Neuron (in vitro differentiated cells): ENCODE data around the gene PIMREG.

Experiments used
- H2AFZ ChIP-seq: one replicate; pipeline ENCODE4 v1.6.1; 2013; ENCODE audit warnings: low read depth, mild to moderate bottlenecking, inconsistent platforms, low read length, moderate library complexity
- H3K27me3 ChIP-seq: one replicate; pipeline ENCODE4 v1.6.1; 2013; ENCODE audit warnings: low read length; ENCODE audit not compliant: insufficient read depth
- H3K36me3 ChIP-seq: one replicate; pipeline ENCODE4 v1.6.1; 2013; ENCODE audit warnings: low read length; ENCODE audit not compliant: insufficient read depth
- H3K4me1 ChIP-seq: one replicate; pipeline ENCODE4 v1.6.1; 2013; ENCODE audit warnings: low read length; ENCODE audit not compliant: insufficient read depth
- H3K4me3 ChIP-seq: 2 replicates; pipeline ENCODE4 v1.5.1; 2013; ENCODE audit warnings: mild to moderate bottlenecking, low read length, moderate library complexity
- H3K9me3 ChIP-seq: one replicate; pipeline ENCODE4 v1.6.1; 2013; ENCODE audit warnings: low read length

PIMREG gene

DNA sequence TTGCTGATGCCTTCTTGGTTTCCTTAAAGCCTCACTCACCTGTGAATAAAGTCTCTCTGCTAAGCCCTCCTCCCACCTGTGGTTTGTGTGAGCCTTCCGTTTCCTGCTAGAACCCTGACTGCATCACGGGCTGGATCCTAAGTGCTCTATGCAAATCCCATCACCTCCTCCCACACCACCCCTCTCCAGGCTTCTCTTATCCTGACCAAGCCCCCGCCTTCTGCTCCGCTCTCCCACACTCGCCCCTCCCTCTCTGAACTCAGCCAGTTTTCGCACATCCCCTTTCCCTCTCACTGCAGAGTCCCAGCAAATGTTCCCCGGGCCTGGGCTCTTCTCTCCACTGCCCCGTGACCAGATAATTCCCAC is 51.8 kb downstream of the PIMREG start:
- H3K4me3 ChIP-seq: no peak overlapping the region
- no peaks in the 10 kb centered on the region for H3K27me3 ChIP-seq

DNA sequence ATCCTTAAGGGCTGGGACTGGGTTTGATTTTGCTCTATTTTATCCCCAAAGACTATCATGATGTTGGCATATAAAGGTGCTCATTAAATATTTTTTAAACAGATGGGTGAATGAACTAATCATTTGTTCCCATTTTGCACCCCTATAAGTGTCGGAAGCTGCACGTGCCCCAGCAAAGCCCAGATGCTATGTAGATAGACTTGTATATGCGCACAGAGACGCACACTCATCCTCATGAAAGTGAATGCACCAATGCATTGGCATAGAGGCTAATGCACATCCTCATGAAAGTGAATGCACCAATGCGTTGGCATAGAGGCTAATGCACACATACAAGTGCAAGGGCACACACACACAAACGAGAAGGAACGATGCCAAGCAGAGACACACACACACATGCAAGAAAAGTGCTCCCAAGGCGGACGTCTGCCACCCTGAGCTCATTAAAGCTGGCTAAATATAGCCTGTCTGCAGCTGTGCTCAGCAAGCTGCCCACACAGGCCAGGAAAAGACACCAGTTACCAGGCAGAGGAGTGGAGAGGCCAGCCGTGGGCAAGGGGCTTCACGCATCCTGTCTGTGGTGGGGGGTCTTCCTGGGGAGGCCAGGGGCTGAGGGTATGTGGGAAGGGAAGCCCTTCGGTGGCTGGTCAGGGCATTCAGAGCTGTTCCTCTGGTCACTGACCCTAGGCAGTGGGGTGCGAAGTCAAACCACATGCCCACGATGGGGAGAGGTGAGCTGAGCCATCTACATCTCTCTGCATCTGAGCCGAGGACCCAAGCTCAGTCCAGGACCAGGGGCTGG is 52.6 kb downstream of the PIMREG start:
- Histone ChIP-seq H3K36me3 (no peaks in the 10 kb centered on the region), H3K4me1 (no peaks in the 10 kb centered on the region), H3K4me3 (no peak overlapping the region)

More for the DNA sequence above, 51.8 kb downstream of the PIMREG start:
- Histone ChIP-seq H3K4me1 (no peaks in the 10 kb centered on the region), H2AFZ (no peak overlapping the region), H3K36me3 (no peaks in the 10 kb centered on the region), H3K9me3 (no peaks in the 10 kb centered on the region)

DNA sequence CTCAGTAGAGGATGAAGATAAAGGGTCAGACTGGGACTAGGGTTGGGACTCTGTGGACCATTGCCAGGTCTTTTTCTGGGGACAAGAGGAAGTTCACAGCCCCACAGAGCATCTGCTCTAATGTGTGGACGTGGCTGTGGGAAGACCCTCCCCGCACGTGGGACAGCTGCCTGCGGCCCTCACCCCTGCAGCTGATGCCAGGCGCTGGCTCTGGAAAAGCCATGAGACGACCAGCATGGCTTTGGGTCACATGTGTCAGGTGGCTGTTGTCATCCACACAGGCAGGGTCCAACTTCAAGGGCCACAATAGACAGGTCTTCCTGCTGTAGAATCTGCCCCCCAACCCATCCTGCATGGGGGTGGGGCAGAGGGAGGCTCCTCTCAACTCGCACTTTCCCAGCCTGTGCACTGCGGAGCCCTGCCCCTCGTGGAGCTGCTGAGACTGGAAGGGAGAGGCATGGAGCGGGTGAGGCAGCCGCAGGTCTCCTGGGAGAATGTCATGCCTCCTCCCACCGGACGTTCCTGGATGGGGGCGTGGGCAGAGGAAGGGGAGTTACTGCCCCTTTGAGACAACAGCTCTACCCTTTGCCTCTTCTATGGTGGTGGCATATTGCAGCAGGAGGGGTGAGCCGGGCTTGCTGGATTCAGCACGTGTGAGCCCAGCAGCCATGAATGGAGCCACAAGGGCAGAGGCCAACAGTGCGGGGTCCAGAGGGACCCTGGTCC is 53.4 kb downstream of the PIMREG start:
- Histone ChIP-seq H3K27me3 (no peaks in the 10 kb centered on the region), H3K9me3 (no peaks in the 10 kb centered on the region), H3K4me1 (no peaks in the 10 kb centered on the region), H3K4me3 (no peak overlapping the region), H2AFZ (no peak overlapping the region), H3K36me3 (no peaks in the 10 kb centered on the region)

More for the DNA sequence above, 52.6 kb downstream of the PIMREG start:
- Histone ChIP-seq H3K27me3 (no peaks in the 10 kb centered on the region), H3K9me3 (no peaks in the 10 kb centered on the region), H2AFZ (no peak overlapping the region)

DNA sequence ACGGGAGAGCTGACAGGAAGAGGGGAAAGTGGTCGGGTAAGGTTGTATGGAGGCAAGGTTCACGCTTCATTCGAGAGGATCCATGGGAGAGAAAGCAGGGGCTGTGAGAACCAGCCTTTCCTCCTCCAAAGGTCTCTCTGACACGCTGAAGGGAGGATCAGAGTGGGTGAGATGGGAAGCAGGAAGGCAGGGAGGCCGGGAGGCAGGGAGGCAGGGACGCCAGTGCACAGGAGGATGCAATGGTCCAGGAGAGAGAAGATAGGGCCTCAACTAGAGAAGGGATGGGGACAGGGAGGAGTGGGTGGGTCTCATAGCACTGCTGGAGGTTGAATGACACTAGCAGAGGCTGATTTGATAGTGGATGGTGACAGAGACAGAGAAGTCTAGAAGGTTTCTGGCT is 54.1 kb downstream of the PIMREG start:
- Histone ChIP-seq H3K9me3 (no peaks in the 10 kb centered on the region), H3K36me3 (no peaks in the 10 kb centered on the region), H3K4me3 (no peak overlapping the region), H2AFZ (no peak overlapping the region), H3K27me3 (no peaks in the 10 kb centered on the region), H3K4me1 (no peaks in the 10 kb centered on the region)

DNA sequence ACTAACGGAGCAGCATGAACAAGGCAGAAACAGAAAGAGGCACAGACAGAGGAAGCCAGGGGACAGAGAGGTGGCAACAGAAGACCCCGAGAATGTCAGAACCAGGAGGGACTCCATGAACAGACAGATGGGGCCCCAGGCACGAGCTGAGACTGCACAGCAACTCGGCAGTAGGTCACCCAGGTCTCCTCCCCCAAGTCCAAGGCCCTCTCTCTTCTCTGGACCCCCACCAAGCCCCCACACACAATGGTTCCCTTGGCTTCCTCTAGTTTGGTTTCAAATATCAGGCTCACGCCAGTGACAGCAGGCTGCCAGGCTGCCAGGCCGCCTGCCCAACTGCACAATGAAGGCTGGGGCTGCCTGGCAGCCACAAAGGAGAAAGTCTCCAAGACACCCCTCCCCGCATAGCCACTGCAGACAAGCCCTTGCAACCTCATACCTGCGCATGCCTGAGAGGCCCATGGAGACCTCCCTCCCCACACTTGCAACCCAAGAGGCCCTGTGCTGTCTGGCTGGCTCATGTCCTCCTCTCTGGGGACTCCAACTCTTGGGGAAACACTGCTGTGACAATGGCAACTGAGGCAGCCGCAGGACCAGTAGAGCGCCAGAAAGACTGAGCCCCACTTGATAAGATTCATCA is 54.8 kb downstream of the PIMREG start:
- H2AFZ ChIP-seq: no peak overlapping the region
- H3K9me3 ChIP-seq: no peaks in the 10 kb centered on the region
- H3K36me3 ChIP-seq: no peaks in the 10 kb centered on the region
- H3K27me3 ChIP-seq: no peaks in the 10 kb centered on the region
- no peak overlapping the region for H3K4me3 ChIP-seq
- H3K4me1 ChIP-seq: no peaks in the 10 kb centered on the region
